ENCODE measurements around the gene MAP7.

The MAP7 gene

DNA sequence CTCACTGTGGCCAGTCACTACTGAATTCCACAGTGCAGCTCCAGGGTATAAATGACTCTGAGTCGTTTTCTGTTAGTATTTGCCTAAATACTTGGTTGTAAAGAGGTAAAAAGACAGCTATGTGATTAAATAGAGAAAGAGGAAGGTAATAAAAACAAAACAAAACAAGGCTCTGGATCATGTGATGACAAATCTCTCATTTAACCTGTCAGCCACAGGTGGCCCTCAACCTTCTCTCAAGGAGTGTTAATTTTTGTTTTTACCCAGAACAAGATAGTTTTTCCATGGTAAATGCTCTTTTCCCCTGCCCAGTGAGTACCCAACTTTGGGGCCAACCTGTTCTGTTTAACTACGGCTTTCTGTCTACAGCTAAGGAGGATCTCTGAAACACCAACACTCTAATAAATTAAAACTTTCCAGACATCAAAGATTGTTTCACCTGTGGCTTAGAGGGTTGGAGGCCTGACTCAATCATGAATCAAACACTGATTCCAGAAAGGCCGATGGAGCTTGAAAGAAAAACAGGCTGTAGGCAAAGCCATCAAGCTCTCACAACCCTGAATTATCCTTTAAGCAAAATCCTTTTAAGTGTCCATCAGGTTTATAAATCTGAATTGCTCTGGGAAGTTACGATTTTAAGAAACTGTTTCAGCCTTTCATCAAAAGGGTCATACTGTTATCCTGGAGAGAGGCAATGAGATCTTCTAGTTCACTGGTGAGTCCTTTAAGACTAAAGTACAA lies 179.1 kb downstream of the MAP7 start:
- DNase-seq = no peak

DNA sequence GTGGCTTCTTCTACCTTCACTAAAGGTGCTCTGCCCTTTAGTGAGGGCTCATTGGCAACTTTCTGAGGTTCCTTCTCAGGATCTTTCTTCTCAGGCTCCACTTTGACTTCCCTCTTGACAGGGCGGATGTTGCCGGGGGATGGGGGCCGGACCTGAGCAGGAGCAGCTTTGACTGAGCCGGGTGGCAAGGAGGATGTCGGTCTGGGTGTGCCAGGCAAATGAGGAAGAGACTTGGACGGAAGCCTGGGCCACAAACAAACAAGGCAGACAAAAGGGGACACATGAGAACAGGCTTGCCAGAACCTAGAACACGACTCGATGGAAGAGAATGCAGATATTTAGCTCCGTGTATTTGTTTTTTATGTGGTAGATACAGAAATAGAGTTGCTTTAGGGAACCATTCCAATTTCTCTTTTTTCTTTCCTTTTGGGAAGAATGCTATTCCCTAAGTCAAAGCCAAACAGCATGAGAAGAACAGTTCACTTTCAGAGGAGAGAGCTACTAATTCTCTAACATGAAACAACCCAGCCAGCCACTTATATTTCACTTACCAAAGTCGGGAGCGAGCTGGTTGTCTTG lies 184.4 kb downstream of the MAP7 start:
- DNase-seq = no peak

DNA sequence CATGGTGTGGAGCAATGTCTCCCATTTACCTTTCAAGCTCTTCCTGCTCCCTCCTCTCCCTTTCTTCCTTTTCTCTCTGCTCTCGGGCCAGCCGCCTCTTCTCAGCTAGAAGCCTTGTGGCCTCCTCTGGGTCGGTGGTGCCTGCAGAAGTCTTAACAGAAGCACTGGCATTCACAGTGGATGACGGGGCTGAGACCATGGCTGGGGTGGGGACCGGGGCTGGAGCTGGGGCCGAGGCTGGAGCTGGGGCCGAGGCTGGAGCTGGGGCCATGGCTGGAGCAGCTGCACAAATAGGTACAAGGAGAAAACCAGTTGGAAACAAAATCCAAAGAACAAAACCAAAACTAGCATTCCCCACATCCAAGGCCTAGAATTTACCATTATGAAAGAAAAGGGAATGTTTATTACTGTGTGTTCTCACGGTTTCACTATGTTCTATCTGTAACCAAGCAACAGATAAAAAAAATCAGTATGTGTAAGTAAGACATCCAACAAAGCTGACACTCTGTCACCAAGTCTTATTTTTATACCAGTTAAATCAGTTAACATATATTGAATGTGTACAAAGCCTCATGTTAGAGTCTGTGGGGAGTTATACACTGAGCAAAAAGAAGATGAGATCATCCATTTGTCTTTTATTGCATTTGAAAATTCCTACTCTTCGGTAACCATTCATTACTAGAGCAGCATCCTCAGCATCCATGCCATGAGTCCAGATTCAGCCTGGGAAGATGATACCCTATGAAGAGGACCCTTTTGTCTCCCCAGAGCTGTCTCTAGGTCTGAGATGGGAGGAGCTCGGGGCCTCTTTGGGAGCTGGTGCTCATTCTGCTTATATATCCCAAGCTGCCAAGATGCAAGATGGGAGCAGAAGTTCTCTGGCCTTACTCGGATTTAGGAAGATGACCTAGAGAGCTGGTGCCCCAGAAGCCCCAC lies 187.5 kb downstream of the MAP7 start:
- no peak for DNase-seq

DNA sequence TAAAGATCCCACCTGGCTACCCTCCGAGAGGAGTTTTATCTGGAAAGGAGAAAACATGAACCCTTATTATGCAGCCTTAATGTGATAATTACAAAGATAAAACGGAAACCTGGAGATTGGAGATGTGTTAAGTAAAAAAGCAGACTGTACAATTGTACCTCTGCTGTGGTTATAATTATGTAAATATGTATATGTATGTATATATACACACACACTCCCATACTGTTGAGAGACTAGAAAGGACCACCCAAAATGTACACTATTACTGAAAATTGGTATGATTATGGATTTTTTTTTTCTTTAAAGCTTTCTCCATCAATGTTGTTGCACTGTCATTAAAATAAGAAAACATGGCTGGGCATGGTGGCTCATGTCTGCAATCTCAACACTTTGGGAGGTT lies 188.4 kb downstream of the MAP7 start:
- DNase-seq = no peak

DNA sequence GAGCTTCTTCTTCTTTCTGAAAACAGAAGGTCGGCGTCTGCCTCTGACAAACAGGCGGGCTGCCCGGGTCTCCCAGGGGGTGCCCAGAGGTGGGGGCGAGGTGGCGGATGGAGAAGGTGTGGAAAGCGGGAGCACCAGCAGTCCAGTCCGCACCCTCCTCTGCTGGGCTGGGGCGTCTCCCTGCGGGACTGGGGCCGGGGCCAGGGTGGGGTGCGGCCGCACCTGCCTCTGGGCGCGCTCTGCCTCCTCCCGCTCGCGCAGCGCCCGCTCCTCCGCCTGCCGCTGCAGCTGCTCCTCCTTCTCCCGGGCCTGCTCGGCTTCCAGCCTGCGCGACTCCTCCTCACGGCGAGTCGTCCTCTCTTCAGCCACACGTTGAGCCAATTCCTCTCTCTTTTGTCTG lies 189.4 kb downstream of the MAP7 start:
- no peak for DNase-seq

DNA sequence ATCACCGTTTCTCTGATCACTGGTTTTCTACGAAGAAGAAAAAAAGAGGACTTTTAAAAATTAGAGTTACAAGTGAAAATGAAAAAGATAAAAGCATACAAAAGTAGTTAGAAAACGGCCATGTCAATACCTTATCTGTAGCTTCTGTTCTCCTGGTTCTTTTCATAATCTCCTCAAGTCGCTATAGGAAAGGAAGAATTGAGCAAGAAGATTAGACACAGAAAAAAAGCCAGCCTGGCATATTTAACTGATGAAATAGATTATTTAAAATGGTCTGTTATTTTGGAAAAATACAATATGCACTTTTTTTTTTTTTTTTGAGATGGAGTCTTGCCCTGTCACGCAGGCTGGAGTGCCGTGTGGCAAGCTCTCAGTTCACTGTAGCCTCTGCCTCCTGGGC lies 190.4 kb downstream of the MAP7 start:
- no peak for DNase-seq

DNA sequence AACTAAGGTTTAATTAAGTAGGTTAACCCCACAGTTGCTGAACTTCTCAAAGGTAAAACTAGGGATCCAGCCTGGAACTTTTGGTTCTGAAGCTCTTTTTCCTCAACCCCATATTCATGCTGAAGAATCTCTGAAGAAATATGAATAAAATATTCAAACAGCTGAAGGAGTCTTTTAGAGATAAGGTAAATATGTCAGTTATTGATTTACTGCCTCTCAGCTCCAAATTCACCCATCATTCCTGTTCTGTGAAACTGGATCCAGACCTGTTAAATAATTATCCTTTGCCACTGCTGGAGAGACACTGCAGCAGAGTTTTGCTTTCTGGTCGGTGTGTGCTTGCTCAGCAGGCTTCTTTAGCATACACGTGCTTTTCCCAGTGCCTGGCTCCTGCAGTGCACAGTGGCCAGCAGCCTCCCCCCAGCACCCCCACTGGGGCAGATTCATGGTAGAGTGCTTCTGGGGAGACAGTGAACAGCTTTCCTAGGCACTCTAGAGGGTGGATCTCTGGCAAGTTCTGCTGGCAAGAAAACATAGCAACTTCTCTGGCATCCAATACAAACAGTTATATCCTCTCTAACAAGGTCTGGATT lies 198.6 kb downstream of the MAP7 start:
- no peak for DNase-seq

DNA sequence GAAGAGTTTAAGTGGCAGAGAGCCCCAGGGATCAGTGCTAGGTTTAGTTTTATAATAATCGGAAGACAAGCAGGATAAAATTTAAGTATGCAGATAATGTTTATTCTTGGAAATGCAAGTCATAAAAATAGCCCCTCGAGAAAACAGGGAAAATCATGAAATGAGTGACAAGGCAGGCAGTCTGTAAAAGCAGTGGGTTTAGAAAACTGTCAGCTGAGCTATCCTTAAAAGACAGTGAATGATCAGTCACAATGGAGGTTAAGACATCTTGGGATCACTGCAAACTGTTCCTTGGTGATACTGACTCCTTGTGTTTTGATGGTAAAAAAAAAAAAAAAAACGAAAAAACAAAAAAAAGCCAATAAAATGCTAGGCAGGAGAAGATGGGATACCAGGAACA lies 199.3 kb downstream of the MAP7 start:
- no peak for DNase-seq

DNA sequence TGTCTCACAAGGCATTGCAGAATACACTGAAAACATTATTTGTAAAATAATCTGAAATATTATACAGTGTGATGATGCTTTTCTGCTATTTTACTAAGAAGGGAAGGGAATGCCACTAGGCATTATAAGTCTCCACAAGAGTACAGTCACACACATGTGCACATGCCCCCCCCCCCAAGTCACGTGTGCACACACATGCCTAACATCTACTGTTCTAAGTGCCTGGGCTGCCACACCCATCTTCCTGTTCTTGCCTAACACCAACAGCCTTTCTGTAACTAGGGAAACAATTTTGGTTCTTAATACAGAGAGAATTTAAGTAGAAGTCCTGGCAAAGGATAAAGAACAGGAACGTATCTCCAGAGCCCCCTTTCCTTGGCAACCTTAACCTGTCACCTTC lies 202.4 kb downstream of the MAP7 start:
- DNase-seq = no peak

DNA sequence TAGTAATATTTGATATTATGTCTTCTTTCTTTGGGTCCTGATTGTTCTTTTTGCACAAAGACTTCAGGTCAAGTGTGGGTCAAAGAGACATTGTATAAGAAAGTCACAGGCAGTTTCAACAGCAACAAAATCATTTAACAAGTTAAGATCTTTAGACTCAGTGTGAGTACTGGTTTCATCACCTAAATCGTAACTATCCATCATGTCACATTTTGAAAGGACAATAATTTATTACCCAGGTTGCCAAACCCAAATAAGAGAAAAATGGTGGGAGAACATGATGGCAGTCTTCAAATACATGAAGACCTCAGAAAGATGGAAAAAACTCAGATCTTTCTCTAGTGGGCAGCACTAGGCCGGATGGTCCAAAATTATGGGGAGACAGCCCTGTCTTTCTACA lies 205.1 kb downstream of the MAP7 start:
- DNase-seq = no peak

DNA sequence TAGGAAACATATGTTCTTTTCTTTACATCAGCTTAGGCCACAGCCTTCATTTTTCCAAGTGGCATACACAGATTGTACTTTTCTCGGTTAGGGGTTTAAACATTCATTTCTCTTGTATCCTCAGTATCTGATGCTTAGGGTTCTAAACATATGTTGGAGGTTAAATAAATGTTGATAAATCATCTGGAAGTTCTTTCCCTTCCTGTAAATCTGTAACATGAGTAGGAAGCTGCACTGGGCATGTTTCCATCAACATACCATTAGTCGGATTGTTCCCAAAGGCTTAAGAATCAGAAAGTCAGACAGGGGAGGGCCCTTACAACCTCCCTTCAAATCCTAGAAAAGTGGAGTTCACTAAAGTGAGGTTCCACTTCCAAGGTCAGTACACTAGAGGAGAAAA lies 205.8 kb downstream of the MAP7 start:
- no peak for DNase-seq

DNA sequence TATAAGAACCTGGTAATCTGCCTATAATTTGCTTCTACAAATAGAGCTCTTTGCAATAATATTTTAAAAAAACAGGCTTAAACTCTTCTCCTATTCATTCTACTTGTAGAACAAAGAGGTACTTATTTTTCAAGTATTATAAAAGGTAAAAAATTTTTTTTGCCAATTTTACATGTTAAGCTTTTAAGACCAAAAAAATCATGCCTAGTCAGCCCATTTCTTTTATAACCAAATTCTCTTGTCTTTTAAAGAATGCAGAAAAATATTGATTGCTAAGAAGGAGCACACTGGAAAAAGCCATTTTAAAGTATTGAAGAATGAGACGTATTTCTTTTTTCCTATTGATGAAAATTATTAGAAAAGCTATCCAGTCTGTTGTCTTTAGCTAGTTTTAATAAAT lies 206.5 kb downstream of the MAP7 start:
- no peak for DNase-seq

DNA sequence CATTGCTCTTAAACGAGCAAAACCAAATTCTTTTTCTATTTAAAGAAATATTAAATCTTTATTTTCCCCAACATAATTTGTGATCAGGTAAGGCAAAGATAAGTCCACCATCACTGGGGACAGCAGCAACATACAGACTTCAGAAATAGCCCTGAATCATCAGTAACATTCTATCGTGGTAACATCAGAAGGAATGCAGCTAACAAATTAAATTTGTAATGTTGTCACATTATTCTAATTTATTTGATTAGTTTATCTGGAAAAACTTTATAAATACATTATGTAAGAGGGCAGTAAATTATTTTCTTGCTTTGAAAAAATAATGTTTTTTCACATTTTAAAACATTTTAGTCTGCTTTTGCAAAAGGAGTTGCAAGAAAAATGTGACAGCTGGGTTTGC lies 206.9 kb downstream of the MAP7 start:
- DNase-seq = no peak

DNA sequence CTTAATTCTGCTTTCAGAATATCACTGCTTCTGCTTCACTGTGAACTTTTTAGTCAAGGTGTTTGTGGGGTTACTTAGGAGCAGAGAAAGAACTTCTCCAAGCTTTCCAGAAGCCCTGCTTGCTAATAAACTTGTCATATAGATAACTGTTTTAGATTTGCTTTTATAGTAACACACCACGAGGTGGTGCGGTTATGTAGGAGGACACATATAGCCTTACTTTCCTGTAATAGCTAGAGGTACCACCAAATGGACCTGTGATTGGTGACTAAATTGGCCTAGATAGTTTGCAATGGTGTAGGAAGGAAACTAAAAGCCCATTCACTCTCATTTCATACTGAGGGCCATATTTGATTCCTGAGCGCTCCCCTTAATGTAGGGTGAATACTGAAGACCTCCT lies 208.3 kb downstream of the MAP7 start:
- no peak for DNase-seq

DNA sequence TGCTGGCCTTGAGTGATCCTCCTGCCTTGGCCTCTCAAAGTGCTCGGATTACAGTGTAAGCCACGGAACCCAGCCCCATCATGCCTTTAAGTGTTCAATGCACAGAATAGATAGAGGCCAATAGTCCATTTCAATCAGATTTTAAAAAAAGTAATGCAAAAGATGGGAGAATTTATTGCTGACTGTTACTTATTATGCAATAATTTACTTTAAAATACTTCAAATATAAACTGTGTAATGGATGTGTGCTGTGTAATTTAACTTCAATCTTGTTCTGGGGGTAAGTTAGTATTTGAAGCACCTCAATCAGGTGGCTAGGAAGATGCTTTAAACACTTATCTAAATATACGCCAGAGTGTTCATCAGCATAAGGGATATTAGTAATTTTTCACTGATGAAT lies 208.9 kb downstream of the MAP7 start:
- no peak for DNase-seq

DNA sequence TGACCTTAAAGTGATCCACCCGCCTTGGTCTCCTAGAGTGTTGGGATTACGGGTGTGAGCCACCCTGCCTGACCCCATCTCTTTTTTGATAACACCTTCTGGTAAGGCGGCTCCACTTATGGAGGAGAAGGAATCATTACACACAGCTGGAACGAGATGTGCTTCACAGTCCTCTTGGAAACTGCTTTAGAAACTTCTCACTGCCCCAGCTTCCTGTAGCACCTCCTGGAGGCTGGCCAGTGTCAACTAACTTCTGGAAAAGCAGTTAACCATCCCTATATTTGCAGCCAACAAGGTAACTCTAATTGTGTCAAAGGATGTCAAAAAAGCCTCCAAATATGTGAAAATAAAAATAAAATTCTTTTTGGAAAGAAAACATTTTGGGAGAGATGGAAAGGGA lies 211.7 kb downstream of the MAP7 start:
- no peak for DNase-seq

DNA sequence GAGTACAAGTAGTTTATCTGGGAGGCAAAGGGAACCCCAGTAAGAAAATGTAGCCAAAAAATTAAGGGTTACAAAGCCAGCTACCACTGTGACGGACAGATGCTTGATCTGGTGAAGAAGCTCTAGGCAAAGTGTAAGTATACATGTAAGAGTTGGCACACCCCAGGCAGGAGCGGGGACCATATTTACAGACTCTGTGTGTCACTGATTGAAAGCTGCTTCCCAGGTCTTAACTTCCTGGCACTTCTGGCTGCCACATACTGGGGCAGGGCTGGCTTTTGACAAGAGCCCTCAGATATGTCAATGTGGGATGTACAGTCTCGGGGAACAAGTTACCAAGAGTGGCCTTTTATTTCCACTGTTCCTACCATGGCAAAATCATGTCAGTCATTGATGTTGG lies 212.6 kb downstream of the MAP7 start:
- no peak for DNase-seq

DNA sequence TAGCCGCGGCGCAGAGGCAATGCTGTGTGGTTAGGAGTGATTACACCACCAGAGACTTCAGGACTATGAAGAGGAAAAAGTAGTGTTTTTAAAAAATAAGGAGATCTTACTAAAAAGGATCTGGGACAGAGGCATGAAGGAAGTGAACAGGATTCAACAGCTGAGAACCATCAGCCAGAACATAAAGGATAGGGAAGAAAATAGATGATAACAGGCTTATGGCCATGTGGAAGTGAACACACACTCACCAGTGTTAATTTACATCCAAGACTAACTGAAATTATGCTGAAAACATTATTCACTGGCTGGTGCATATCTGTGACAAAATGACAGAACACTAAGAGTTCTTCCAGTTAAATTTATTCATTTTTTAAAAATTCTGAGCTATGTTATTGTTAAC lies 213.1 kb downstream of the MAP7 start:
- DNase-seq = no peak

DNA sequence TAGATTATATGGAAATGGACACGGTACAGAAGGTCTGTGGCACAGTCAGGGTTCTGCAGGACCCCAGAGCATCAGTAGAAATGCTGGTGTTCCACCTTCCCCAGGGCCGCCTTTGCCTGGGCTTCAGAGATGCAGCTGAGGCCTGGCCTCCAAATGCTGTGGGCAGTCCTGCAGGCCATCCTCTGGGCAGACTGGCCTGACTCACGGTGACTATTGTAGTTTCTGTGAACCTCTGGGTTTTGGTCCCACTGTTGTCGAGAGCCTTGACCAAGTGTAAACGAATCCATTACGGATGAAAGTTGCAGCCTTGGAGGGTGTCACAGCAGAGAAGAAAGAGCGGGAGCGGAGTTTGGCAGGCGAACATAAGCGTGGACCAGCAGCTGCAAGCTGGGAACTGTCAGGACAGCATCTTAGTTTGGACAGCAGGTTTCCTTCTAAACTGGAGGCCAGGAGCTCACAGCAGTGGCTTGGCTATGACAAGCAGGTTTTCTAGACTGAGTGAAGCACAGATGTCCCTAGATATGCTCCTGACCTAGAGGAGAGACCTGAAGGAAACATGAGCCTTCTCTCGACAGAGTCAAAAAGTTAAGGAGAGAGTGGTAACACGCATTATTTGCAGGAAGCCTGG lies 214.4 kb downstream of the MAP7 start:
- DNase-seq = no peak

DNA sequence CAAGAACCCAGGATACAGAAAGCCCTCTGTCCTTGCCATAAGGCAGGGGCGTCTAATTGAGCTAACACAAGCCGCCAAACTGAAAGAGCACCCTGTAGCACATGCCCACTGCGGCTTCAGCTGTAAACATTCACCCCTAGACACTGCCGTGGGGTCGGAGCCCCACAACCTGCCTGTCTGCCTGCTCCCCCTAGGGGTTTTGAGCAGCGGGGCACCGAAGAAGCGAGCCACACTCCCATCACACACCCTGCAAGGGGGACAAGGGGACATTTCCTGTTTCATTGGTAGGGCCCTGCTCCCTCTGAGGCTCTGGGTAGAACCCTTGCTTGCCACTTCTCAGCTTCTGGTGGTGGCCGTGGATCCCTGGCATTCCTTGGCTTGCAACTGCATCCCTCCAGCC lies 215.4 kb downstream of the MAP7 start:
- DNase-seq = no peak

DNA sequence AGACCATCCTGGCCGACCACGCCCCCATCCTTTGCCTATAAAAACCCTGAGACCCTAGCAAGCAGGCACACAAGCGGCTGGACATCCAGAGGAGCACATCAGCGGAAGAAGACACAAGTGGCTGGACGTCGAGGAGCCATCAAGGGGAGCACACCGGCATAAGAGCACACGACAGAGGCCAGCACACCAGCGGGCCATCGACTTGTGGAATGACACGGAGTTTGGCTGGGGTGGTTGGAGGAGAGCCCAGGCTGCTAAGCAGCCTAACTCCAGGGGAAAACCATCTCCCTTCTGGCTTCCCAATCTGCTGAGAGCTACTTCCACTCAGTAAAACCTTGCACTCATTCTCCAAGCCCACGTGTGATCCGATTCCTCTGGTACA lies 215.8 kb downstream of the MAP7 start:
- no peak for DNase-seq

DNA sequence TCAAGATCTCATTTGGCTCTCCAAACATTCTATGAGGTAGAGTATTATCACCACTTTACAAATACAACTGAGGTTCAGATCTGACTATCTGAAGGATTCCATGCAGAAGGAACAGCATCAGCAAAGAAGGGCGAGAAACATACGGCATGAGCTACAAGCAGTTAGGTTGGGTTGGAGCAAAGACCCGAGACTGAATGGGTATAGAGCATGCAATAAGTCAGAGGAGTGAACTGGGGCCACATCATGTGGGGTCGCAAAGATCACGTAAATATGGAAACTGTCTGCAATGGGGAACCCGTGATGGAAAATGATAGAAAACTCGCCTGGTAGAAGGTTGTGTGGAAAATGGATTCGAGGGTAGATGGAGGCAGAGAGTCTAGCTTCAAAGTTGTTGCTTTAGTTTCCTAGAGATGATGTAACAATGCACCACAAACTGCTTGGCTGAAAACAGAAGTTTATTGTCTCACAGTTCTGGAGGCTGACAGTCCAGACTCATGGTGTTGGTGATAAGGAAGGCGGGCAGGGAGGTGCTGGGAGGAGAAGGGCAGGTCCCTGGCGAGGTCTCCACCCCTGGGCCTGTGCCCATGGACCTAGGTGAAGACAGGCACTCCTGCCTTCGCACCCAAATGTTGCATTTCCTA lies 216.3 kb downstream of the MAP7 start:
- no peak for DNase-seq

DNA sequence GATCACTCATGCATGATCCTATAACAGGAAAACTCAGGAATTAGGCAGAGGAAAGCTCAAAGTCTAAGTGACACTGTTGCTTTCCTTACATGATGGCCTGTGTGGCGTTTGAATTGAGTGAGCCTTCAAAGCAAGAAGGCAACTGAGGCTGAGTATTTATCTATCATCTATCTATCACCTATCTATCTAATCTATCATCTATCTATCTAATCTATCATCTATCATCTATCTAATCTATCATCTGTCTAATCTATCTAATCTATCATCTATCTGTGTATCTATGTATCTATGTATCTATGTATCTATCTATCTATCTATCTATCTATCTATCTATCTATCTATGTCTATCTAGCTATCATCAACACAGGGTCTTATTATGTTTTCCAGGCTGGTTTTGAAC lies 218.8 kb downstream of the MAP7 start:
- no peak for DNase-seq
